IPS DF 6.9 (cell line): ENCODE measurements around the gene ERC2.

Experiments
- DNase-seq: peaks from one replicate; pipeline ENCODE4 v3.0.0-alpha.2; 2013; ENCODE audit warnings: low read depth, low spot score
- H3K27ac ChIP-seq: one replicate; pipeline ENCODE4 v1.5.1; 2013; ENCODE audit warnings: low read length, control low read depth
- H3K27me3 ChIP-seq: 2 replicates; pipeline ENCODE4 v1.6.1; 2013; ENCODE audit warnings: mild to moderate bottlenecking, low read length; ENCODE audit not compliant: control insufficient read depth, insufficient read depth
- H3K36me3 ChIP-seq: 2 replicates; pipeline ENCODE4 v1.6.1; 2013; ENCODE audit warnings: low read length; ENCODE audit not compliant: control insufficient read depth, insufficient read depth
- H3K4me1 ChIP-seq: 2 replicates; pipeline ENCODE4 v1.6.1; 2013; ENCODE audit warnings: low read length; ENCODE audit not compliant: control insufficient read depth, insufficient read depth
- H3K4me3 ChIP-seq: 2 replicates; pipeline ENCODE4 v1.5.1; 2013; ENCODE audit warnings: mild to moderate bottlenecking, low read length
- H3K9me3 ChIP-seq: 2 replicates; pipeline ENCODE4 v1.6.1; 2013; ENCODE audit warnings: low read length, inconsistent platforms; ENCODE audit not compliant: control insufficient read depth, insufficient read depth
- WGBS: extraction: QIAGEN DNeasy Blood & Tissue Kit; methylation state at CpG from one replicate; pipeline ENCODE4 v1.1.7; 2013; ENCODE audit warnings: mixed read lengths, missing lambda C conversion rate; ENCODE audit not compliant: insufficient read length, insufficient coverage; 5-methylcytosine and 5-hydroxymethylcytosine counted together

ERC2 gene

GRCh38 chr3:55526332-55527030 is 941.8 kb downstream of the ERC2 start:
- DNase-seq, result no peak
- Histone ChIP-seq H3K4me1 (peaks cover 2% of the 10 kb centered on the region), H3K4me3 (no peak overlapping the region), H3K9me3 (no peaks in the 10 kb centered on the region), H3K36me3 (no peaks in the 10 kb centered on the region), H3K27ac (no peak overlapping the region), H3K27me3 (no peaks in the 10 kb centered on the region)
- no CpG with 5 or more reads among the region's 10 CpGs for WGBS

- WGBS, result no CpG with 5 or more reads among the region's 3 CpGs
- Histone ChIP-seq H3K9me3 (no peaks in the 10 kb centered on the region), H3K36me3 (no peaks in the 10 kb centered on the region), H3K27ac (no peak overlapping the region), H3K27me3 (no peaks in the 10 kb centered on the region), H3K4me3 (no peak overlapping the region), H3K4me1 (peaks cover 2% of the 10 kb centered on the region; the same call in 1 of the 2 replicates)
- DNase-seq, result no peak
Observed at GRCh38 chr3:55525436-55525835, 942.8 kb downstream of the ERC2 start.

- Histone ChIP-seq H3K4me3 (no peak overlapping the region), H3K36me3 (no peaks in the 10 kb centered on the region), H3K27ac (no peak overlapping the region), H3K27me3 (no peaks in the 10 kb centered on the region), H3K9me3 (no peaks in the 10 kb centered on the region), H3K4me1 (peaks cover 2% of the 10 kb centered on the region; the same call in 1 of the 2 replicates)
- DNase-seq, result no peak
- no CpG with 5 or more reads among the region's 4 CpGs for WGBS
Observed at GRCh38 chr3:55524565-55525244, 943.6 kb downstream of the ERC2 start.

GRCh38 chr3:55523471-55523870 is 944.8 kb downstream of the ERC2 start:
- H3K4me1 ChIP-seq, result peaks cover 2% of the 10 kb centered on the region; the same call in 1 of the 2 replicates
- no peaks in the 10 kb centered on the region for H3K9me3 ChIP-seq
- no peaks in the 10 kb centered on the region for H3K27me3 ChIP-seq
- WGBS, result no CpG with 5 or more reads among the region's 2 CpGs
- H3K27ac ChIP-seq, result no peak overlapping the region
- H3K36me3 ChIP-seq, result no peaks in the 10 kb centered on the region
- no peak overlapping the region for H3K4me3 ChIP-seq
- no peak for DNase-seq

- H3K36me3 ChIP-seq, result no peaks in the 10 kb centered on the region
- peaks cover 2% of the 10 kb centered on the region; the same call in 1 of the 2 replicates for H3K4me1 ChIP-seq
- H3K27ac ChIP-seq, result no peak overlapping the region
- H3K9me3 ChIP-seq, result no peaks in the 10 kb centered on the region
- no peak overlapping the region for H3K4me3 ChIP-seq
- no peaks in the 10 kb centered on the region for H3K27me3 ChIP-seq
- no CpG with 5 or more reads among the region's 6 CpGs for WGBS
- DNase-seq, result no peak
Observed at GRCh38 chr3:55521738-55522421, 946.4 kb downstream of the ERC2 start.

GRCh38 chr3:55521064-55521737 is 947.1 kb downstream of the ERC2 start:
- peaks cover 2% of the 10 kb centered on the region; the same call in 1 of the 2 replicates for H3K4me1 ChIP-seq
- no peaks in the 10 kb centered on the region for H3K36me3 ChIP-seq
- no peak for DNase-seq
- no peak overlapping the region for H3K4me3 ChIP-seq
- no peaks in the 10 kb centered on the region for H3K27me3 ChIP-seq
- H3K9me3 ChIP-seq, result no peaks in the 10 kb centered on the region
- no CpG with 5 or more reads among the region's 9 CpGs for WGBS
- no peak overlapping the region for H3K27ac ChIP-seq

GRCh38 chr3:55519019-55519418 is 949.2 kb downstream of the ERC2 start:
- no peak overlapping the region for H3K27ac ChIP-seq
- H3K9me3 ChIP-seq, result no peaks in the 10 kb centered on the region
- no peaks in the 10 kb centered on the region for H3K36me3 ChIP-seq
- H3K4me3 ChIP-seq, result no peak overlapping the region
- no CpG with 5 or more reads among the region's 3 CpGs for WGBS
- H3K4me1 ChIP-seq, result peaks cover 2% of the 10 kb centered on the region; the same call in 1 of the 2 replicates
- no peak for DNase-seq
- H3K27me3 ChIP-seq, result no peaks in the 10 kb centered on the region

- peaks cover 2% of the 10 kb centered on the region; the same call in 1 of the 2 replicates for H3K4me1 ChIP-seq
- H3K4me3 ChIP-seq, result no peak overlapping the region
- no peak for DNase-seq
- no peaks in the 10 kb centered on the region for H3K27me3 ChIP-seq
- no peaks in the 10 kb centered on the region for H3K36me3 ChIP-seq
- no peaks in the 10 kb centered on the region for H3K9me3 ChIP-seq
- no CpG with 5 or more reads among the region's 6 CpGs for WGBS
- no peak overlapping the region for H3K27ac ChIP-seq
Observed at GRCh38 chr3:55518451-55518850, 949.8 kb downstream of the ERC2 start.

- Histone ChIP-seq H3K36me3 (no peaks in the 10 kb centered on the region), H3K4me3 (no peak overlapping the region), H3K27ac (no peak overlapping the region), H3K4me1 (peaks cover 5% of the 10 kb centered on the region; the same call in 1 of the 2 replicates), H3K27me3 (no peaks in the 10 kb centered on the region), H3K9me3 (no peaks in the 10 kb centered on the region)
- WGBS, result no CpG with 5 or more reads among the region's 10 CpGs
- DNase-seq, result no peak
Observed at GRCh38 chr3:55516392-55517030, 951.8 kb downstream of the ERC2 start.
